Small intestine (tissue), 7 donors: ENCODE results near the gene TMEM161A. TPM values are rescaled to one million over a fixed set of nuclear protein-coding genes. Genes with fewer than 3 reads are reported as not detected.
A peak's percentile ranks its signal among the peaks of the same experiment; 100 is the strongest.

Experiments
- DNase-seq, 2 donors: peaks; one replicate each; pipeline versions ENCODE4 v3.0.0 to v3.0.0-alpha.2; 2013
- FAIRE-seq: peaks from 2 replicates; lab custom pipeline; 2012; peaks lifted over from hg19 to GRCh38; lab: Jason Lieb, UNC
- H3K27ac ChIP-seq, 3 donors: one replicate each; pipeline ENCODE4 v1.5.1; 2013; ENCODE audit warnings: low read length in 2 of 3, mild to moderate bottlenecking in 2 of 3, control low read depth in 1 of 3, inconsistent platforms in 1 of 3, low read depth in 1 of 3, moderate library complexity in 1 of 3
- H3K27me3 ChIP-seq, 3 donors: one replicate each; pipeline ENCODE4 v1.6.1; 2013; ENCODE audit warnings: low read length in 3 of 3, inconsistent platforms in 1 of 3; ENCODE audit not compliant: control insufficient read depth in 3 of 3, insufficient read depth in 3 of 3
- H3K36me3 ChIP-seq, 3 donors: one replicate each; pipeline ENCODE4 v1.6.1; 2013; ENCODE audit warnings: low read length in 3 of 3, inconsistent platforms in 1 of 3, low read depth in 1 of 3, mild to moderate bottlenecking in 1 of 3, moderate library complexity in 1 of 3; ENCODE audit not compliant: control insufficient read depth in 3 of 3, insufficient read depth in 2 of 3
- H3K4me1 ChIP-seq, 3 donors: one replicate each; pipeline ENCODE4 v1.6.1; 2013; ENCODE audit warnings: low read length in 2 of 3, inconsistent platforms in 1 of 3, low read depth in 1 of 3, mild to moderate bottlenecking in 1 of 3, moderate library complexity in 1 of 3; ENCODE audit not compliant: control insufficient read depth in 3 of 3, insufficient read depth in 2 of 3
- H3K4me3 ChIP-seq, 3 donors: one replicate each; pipeline ENCODE4 v1.5.1; 2013; ENCODE audit warnings: low read length in 3 of 3, control low read depth in 1 of 3, inconsistent platforms in 1 of 3, low read depth in 1 of 3, mild to moderate bottlenecking in 1 of 3, moderate library complexity in 1 of 3
- H3K9me3 ChIP-seq, 2 donors: one replicate each; pipeline ENCODE4 v1.6.1; 2013; ENCODE audit warnings: low read depth in 1 of 2, low read length in 1 of 2; ENCODE audit not compliant: control insufficient read depth in 2 of 2, insufficient read depth in 1 of 2
- WGBS, 3 donors: extraction: QIAGEN DNeasy Blood & Tissue Kit; methylation state at CpG; one replicate each; pipeline ENCODE4 v1.1.7; 2013; 5-methylcytosine and 5-hydroxymethylcytosine counted together
- polyA plus RNA-seq, 4 donors: library from polyadenylated mRNA; stranded (reverse) in 3 of 4; unstranded in 1 of 4; fragments of 200-250 nt in 3 of 4; fragments of 120-200 nt in 1 of 4; gene quantifications; one replicate each; pipeline versions ENCODE4 v1.2.1 to v1.2.3, GENCODE V29; 2013
- donor health status: healthy with polysubstance abuse.
- donor health status: control.
- donor health status: control.
- donor health status: Bipolar disorder and iron deficiency.
- donor health status: healthy.

TMEM161A gene
- polyA plus RNA-seq, 4 donors: 8.1 to 31.4 (median 18.1) TPM

DNA sequence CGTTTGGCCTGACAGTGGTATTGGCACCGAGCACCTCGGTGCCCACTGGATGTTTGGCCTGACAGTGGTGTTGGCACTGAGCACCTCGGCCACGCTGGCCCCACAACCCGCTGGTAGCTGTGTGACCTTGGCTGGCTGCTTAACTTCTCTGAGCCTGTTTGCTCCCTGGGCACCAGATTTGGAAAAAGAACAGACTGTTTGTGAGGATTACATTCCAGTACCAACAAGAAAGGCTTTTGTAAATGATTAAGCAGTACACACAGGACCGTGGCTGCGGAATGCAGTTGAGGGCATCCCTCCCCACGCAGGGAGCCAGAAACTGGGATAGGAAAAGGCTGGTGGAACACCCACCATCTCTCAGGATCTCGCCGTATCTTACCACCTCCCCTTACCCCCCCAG, 42.6 kb downstream of the TMEM161A start:
- 77 to 82% (median 78%) methylated on average over 11 of the region's 11 CpGs for WGBS, 3 donors
- Histone ChIP-seq H3K36me3 (peaks cover 0 to 46% (median 0%) of the 10 kb centered on the region in 3 donors), H3K4me3 (no peak overlapping the region), H3K27ac (peak overlapping the region in 1 of 3 donors; percentile 21), H3K27me3 (no peaks in the 10 kb centered on the region), H3K4me1 (peaks cover 0 to 47% (median 9%) of the 10 kb centered on the region in 3 donors), H3K9me3 (no peaks in the 10 kb centered on the region)
- FAIRE-seq (no peak), DNase-seq (no peak)

DNA sequence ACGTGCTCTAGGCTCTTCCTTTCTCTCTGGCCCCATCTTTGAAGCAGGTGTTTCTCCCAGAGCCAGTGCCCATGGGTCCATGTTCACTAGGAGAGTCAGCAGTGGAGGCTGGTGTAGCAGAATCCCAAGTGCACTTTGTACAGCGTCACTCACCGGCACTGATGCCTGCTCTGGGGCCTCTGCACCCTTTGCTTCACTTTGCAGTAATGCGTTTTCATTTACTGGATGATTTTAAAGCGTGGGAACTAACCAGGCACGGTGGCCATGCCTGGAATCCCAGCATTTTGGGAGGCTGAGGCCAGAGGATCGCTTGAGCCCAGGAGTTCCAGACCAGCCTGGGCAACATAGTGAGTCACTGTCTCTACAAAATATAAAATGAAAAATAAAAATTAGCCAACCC, 43.8 kb downstream of the TMEM161A start:
- Histone ChIP-seq H3K9me3 (no peaks in the 10 kb centered on the region), H3K27ac (peak overlapping the region in 2 of 3 donors; percentile 4 to 72), H3K27me3 (no peaks in the 10 kb centered on the region), H3K36me3 (peaks cover 0 to 38% (median 0%) of the 10 kb centered on the region in 3 donors), H3K4me3 (no peak overlapping the region), H3K4me1 (peaks cover 0 to 47% (median 9%) of the 10 kb centered on the region in 3 donors)
- FAIRE-seq: no peak
- DNase-seq: peak; percentile 47 to 70
- WGBS, 3 donors: 32 to 71% (median 62%) methylated on average over 7 of the region's 7 CpGs

DNA sequence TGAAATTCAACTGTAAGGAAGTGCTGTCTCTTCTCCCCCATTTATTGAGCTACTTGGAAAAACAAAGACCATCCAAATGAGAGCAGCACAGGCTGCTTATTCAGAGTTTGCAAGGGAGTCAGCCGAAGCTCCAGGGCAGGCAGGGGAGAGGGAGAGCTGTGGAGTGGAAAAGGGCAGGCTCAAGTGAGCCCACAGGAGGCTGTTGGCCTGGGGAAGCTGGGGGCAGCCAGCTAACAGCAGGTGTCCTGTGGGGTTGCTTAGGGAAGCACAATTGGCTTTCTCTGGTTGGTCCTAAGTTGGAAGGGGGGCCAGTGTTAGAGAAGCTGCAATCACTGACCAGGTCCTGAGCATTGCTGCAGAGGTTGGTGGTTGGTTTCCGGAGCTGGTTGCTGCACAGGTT, 50.6 kb downstream of the TMEM161A start:
- H3K9me3 ChIP-seq: no peaks in the 10 kb centered on the region
- H3K36me3 ChIP-seq: peaks cover 0 to 20% (median 0%) of the 10 kb centered on the region in 3 donors
- WGBS, 3 donors: 88 to 94% (median 90%) methylated on average over 2 of the region's 2 CpGs
- H3K27ac ChIP-seq: no peak overlapping the region
- H3K4me1 ChIP-seq: no peaks in the 10 kb centered on the region
- FAIRE-seq (no peak), DNase-seq (no peak)
- no peak overlapping the region for H3K4me3 ChIP-seq
- no peaks in the 10 kb centered on the region for H3K27me3 ChIP-seq

DNA sequence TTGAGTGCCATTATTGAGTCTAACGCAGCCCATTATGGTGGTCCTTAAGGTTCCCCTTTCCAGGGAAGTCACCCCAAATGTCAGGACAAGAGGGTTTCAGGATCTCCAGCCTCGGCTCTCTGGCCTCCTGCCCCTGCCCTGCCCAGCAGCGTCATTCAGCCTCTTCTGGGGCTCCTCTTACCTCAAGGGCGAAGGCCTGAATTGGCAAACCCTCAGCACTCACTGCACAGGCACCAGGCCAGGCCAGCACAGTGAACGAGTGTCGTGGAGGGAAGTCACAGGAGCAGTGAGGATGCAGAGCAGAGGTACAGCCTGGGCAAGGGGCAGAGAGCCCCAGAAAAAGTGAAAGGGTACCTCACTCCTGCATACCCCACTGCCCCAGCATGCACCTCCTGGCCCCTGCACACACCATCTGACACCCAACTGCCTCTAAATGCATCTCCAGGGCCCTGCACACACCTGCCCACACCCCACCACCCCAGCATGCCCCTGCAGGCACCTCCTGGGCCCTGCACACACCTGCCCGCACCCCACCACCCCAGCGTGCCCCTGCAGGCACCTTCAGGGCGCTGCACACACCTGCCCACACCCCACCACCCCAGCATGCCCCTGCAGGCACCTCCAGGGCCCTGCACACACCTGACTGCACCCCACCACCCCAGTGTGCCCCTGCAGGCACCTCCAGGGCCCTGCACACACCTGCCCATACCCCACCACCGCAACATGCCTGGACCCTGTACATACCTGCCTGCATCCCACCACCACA, 54.7 kb downstream of the TMEM161A start:
- Histone ChIP-seq H3K27ac (no peak overlapping the region), H3K27me3 (no peaks in the 10 kb centered on the region), H3K4me1 (no peaks in the 10 kb centered on the region), H3K9me3 (no peaks in the 10 kb centered on the region), H3K36me3 (peaks cover 0 to 21% (median 0%) of the 10 kb centered on the region in 3 donors), H3K4me3 (no peak overlapping the region)
- 89 to 92% (median 91%) methylated on average over 10 of the region's 10 CpGs for WGBS, 3 donors
- DNase-seq: no peak
- FAIRE-seq: no peak

DNA sequence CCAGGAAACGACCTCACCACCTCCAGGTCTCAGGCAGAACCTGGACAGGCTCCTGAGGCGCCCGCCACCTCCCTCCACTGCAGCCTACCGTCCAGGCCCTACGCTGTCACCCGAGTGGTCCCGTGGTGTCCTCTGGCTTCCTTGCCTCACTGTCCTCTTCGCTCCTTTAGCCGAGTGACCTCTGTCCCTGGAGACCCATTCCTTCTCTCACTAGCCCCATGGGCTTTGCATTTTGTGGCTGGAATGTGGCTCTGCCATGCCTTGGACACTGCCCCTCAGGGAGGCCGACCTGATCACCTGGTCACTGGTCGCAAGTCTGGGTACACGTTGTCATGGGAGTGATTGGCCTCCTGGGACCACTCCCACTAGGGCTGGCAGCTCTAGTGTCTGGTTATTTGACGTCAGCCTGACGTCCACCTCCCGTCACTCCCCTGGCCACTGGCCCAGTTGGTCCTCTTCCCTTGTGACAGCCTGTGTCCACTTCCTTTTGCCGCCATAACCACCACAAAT, 56.6 kb downstream of the TMEM161A start:
- FAIRE-seq: no peak
- no peaks in the 10 kb centered on the region for H3K9me3 ChIP-seq
- H3K4me1 ChIP-seq: no peaks in the 10 kb centered on the region
- no peaks in the 10 kb centered on the region for H3K27me3 ChIP-seq
- H3K4me3 ChIP-seq: no peak overlapping the region
- H3K36me3 ChIP-seq: peaks cover 0 to 20% (median 0%) of the 10 kb centered on the region in 3 donors
- no peak overlapping the region for H3K27ac ChIP-seq
- WGBS, 3 donors: 78 to 87% (median 83%) methylated on average over 16 of the region's 16 CpGs
- no peak for DNase-seq

DNA sequence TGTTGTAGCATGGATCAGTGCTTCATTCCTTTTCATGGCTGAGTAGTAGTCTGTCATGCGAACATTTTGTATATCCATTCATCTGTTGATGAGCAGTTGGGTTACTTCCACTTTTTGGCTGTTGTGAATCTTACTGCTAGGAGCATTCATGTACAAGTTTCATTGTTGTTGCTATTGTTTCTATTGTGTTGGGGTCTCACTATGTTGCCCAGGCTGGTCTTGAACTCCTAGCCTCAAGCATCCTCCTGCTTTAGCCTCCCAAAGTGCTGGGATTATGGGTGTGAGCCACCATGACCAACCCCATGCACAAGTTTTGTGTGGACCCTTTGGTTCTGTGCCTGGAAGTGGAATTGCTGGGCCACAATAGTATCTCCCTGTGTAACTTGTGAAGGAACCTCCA, 58.7 kb downstream of the TMEM161A start:
- Histone ChIP-seq H3K36me3 (peaks cover 0 to 26% (median 0%) of the 10 kb centered on the region in 3 donors), H3K9me3 (no peaks in the 10 kb centered on the region), H3K4me3 (no peak overlapping the region), H3K4me1 (no peaks in the 10 kb centered on the region), H3K27me3 (no peaks in the 10 kb centered on the region), H3K27ac (no peak overlapping the region)
- no peak for DNase-seq
- 96 to 100% (median 96%) methylated on average over 1 of the region's 1 CpG for WGBS, 3 donors
- FAIRE-seq: no peak

DNA sequence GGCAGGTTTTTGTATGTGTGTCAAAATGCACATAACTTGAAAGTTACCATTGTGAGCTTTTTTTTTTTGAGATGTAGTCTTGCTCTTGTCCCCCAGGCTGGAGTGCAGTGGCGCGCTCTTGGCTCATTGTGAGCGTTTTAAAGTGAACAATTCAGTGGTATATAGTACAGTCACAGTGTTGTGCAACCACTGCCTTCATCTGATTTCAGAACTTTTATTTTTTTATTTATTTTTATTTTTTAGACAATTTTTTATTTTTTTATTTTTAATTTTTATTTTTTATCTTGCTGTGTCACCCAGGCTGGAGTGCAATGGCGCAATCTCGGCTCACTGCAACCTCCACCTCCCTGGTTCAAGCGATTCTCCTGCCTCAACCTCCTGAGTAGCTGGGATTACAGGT, 59.5 kb downstream of the TMEM161A start:
- Histone ChIP-seq H3K36me3 (peaks cover 0 to 26% (median 0%) of the 10 kb centered on the region in 3 donors), H3K4me1 (peaks cover 0 to 5% (median 0%) of the 10 kb centered on the region in 3 donors), H3K4me3 (no peak overlapping the region), H3K27ac (no peak overlapping the region), H3K27me3 (no peaks in the 10 kb centered on the region), H3K9me3 (no peaks in the 10 kb centered on the region)
- no peak for DNase-seq
- FAIRE-seq: no peak
- 97 to 98% (median 98%) methylated on average over 6 of the region's 6 CpGs for WGBS, 3 donors

DNA sequence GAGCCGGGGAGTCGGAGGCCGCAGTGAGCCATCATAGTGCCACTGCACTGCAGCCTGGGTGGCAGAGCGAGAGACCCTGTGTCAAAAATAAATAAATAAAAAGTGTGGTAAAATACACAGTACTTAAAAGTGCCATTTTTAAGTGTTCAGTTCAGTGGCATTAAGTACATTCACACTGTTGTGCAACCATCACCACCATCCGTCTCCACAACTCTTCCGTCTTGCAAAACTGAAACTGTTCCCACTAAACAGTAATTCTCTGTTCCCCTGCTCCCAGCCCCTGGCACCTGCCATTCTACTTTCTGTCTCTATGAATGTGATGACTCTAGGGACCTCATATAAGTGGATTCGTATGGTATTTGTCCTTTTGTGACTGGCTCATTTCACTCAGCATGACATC, 61.2 kb downstream of the TMEM161A start:
- no peak for DNase-seq
- Histone ChIP-seq H3K36me3 (peaks cover 0 to 19% (median 0%) of the 10 kb centered on the region in 3 donors), H3K4me3 (no peak overlapping the region), H3K27ac (no peak overlapping the region), H3K9me3 (no peaks in the 10 kb centered on the region), H3K27me3 (no peaks in the 10 kb centered on the region), H3K4me1 (peaks cover 0 to 5% (median 0%) of the 10 kb centered on the region in 3 donors)
- no peak for FAIRE-seq
- 90 to 98% (median 94%) methylated on average over 7 of the region's 7 CpGs for WGBS, 3 donors
